Measurements from ENCODE around the gene ZDHHC11B.
"Not testable (repeated sequence)": the region's sequence is repeated elsewhere in the genome, so short reads cannot be mapped to it uniquely, and the experiment has no call there.

Gene ZDHHC11B

DNA sequence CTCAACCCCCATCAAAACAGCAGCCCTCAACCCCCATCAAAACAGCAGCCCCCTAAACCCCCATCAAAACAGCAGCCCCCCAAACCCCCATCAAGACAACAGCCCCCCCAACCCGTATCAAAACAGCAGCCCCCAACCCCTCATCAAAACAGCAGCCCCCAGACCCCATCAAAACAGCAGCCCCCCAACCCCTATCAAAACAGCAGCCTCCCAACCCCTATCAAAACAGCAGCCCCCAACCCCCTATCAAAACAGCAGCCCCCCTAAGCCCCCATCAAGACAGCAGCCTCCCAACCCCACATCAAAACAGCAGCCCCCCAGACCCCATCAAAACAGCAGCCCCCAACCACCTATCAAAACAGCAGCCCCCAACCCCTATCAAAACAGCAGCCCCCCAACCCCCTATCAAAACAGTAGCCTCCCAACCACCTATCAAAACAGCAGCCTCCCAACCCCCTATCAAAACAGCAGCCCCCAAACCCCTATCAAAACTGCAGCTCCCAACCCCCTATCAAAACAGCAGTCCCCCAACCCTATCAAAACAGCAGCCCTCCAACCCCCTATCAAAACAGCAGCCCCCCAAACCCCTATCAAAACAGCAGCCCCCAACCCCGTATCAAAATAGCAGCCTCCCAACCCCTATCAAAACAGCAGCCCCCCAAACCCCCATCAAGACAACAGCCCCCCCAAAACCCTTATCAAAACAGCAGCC, 92.6 kb downstream of the ZDHHC11B start:
- in situ Hi-C loops (cut with HindIII; ENCODE audit: low sequenced_read_pairs) = no loop called here
- no peak overlapping the region for H3K4me3 ChIP-seq (ENCODE audit: low read depth, low read length)
- no peak for DNase-seq (ENCODE audit: low read depth, low spot score)
- no peak for TF ChIP-seq CTCF (IDR thresholded peaks at IDR 0.05; ENCODE audit: low read depth, low read length)

- H3K4me3 ChIP-seq (ENCODE audit: low read depth, low read length); in situ Hi-C loops (cut with HindIII; ENCODE audit: low sequenced_read_pairs); DNase-seq (ENCODE audit: low read depth, low spot score): not testable (repeated sequence)
Measured at GRCh38 chr5:691049-691448, 93.5 kb downstream of the ZDHHC11B start.

DNA sequence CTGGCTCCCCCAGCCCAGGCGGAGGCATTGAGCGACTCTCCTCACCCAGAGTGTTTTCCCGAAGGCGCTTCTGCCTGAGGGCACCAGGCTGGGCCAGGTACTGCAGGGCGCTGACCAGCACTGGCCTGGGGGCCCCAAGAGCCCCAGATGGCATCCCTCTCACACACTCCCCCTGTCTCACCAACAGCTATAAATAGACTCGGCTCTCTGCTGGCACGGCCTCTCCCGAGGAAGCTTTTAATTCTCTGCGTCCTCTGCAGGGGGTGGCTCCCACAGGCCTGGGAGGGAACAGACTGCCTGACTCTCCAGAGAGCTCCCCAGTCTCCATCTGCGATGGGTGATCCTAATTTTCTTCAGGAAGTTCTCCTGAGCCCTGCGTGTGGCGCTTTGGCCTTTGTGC, 94.2 kb downstream of the ZDHHC11B start:
- in situ Hi-C loops (cut with HindIII; ENCODE audit: low sequenced_read_pairs); H3K4me3 ChIP-seq (ENCODE audit: low read depth, low read length): not testable (repeated sequence)

GRCh38 chr5:688348-689010, 96.0 kb downstream of the ZDHHC11B start:
- H3K4me3 ChIP-seq (ENCODE audit: low read depth, low read length); DNase-seq (ENCODE audit: low read depth, low spot score); in situ Hi-C loops (cut with HindIII; ENCODE audit: low sequenced_read_pairs): not testable (repeated sequence)

More for the DNA sequence above, 94.2 kb downstream of the ZDHHC11B start:
- not testable (repeated sequence) for DNase-seq (ENCODE audit: low read depth, low spot score)

DNA sequence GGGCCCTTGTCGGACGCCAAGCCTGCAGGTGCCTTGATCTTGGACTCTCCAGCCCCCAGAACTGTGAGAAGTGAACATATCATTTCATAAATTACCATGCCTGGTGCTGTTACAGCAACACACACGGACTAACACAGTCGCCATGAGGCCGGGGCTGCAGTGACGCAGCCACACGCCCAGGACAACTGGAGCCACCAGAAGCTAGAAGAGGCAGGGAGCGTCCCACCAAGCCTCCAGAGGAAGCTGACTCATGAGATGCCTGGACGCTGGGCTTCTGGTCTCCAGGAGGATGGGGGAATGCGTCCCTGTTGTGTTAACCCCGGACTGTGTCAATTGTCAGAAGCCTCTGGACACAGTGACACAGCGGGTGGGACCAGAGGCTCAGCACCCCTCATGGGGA, 97.6 kb downstream of the ZDHHC11B start:
- DNase-seq (ENCODE audit: low read depth, low spot score); in situ Hi-C loops (cut with HindIII; ENCODE audit: low sequenced_read_pairs): not testable (repeated sequence)

GRCh38 chr5:686172-686523, 98.4 kb downstream of the ZDHHC11B start:
- H3K4me3 ChIP-seq (ENCODE audit: low read depth, low read length); in situ Hi-C loops (cut with HindIII; ENCODE audit: low sequenced_read_pairs); DNase-seq (ENCODE audit: low read depth, low spot score): not testable (repeated sequence)

More for the DNA sequence above, 97.6 kb downstream of the ZDHHC11B start:
- not testable (repeated sequence) for H3K4me3 ChIP-seq (ENCODE audit: low read depth, low read length)

DNA sequence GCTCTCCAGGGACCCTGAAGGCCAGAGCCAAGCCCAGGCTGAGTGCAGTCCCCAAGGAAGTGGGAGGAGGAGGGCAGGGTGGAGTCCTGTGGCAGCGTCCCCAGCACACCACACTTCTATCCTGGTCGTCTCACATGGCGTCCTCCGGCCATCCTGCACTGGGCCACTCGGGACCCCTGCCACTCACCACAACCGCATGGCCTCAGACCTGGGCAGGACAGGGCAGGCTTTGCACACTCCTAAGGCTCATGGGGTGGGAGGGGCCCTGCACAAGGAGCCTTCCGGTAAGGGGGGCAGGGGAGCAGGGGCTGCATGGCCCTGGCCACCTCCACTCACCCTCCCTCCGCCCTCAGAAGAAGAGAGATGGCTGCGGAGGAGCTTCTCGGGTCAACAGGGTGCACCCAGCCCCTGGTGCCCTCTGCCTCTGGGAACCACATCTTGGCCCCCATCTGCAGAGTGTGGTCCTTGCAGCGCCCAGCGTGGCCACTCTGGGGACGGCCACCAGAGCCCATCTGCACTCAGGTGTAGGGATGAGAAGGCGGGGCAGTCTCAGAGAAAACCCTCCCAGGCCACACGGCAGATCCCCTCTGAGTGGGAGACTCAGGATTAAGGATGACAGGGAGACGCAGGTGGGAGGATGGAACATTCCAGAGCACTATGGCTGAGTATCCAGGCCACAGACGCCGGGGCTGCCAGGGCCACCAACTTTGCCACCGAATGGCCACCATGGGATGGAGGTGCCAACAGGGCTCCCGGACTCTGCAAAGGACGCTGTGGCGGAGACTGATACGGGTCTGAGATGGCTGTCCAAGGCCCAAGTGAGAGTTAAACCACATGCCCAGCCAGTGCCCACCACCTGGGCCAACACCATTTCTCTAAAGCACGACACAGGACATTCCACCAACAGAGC, 99.0 kb downstream of the ZDHHC11B start:
- no peak for TF ChIP-seq CTCF (IDR thresholded peaks at IDR 0.05; ENCODE audit: low read depth, low read length)
- in situ Hi-C loops (cut with HindIII; ENCODE audit: low sequenced_read_pairs) = no loop called here
- H3K4me3 ChIP-seq (ENCODE audit: low read depth, low read length) = no peak overlapping the region
- DNase-seq (ENCODE audit: low read depth, low spot score) = no peak

DNA sequence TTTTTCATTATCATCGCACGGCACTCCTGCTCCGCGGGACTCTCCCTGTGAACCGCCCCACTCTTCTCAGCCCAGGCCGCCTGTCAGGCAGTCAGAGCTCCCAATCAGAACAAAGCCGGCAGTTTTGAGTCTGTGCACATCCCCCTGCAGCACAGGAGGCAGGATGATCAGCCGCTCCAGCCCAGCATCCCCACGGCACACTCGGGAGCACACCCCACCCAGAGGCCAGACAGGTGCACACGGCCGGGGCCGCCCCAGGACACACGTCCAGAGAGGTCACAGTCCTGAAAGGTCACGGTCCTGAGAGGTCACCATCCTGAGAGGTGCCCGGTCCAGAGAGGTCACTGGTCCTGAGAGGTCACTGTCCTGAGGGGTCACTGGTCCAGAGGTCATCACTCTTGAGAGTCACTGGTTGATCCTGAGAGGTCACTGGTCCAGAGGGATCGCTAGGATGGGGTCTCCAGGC, 99.7 kb downstream of the ZDHHC11B start:
- TF ChIP-seq CTCF (IDR thresholded peaks at IDR 0.05; ENCODE audit: low read depth, low read length) = no peak
- in situ Hi-C loops (cut with HindIII; ENCODE audit: low sequenced_read_pairs) = no loop called here
- no peak overlapping the region for H3K4me3 ChIP-seq (ENCODE audit: low read depth, low read length)
- no peak for DNase-seq (ENCODE audit: low read depth, low spot score)

All from astrocyte of the spinal cord (primary cell).